Astrocyte of the spinal cord (primary cell): ENCODE measurements around the gene OR2T11.
"Not testable (repeated sequence)": the region's sequence is repeated elsewhere in the genome, so short reads cannot be mapped to it uniquely, and the experiment has no call there.

Source experiments
- DNase-seq: peaks from one replicate; pipeline ENCODE4 v3.0.0; 2011; ENCODE audit warnings: low read depth, low spot score
- H3K4me3 ChIP-seq: 2 replicates; pipeline ENCODE4 v1.5.1; 2011; ENCODE audit warnings: low read depth, mild to moderate bottlenecking, low read length, moderate library complexity
- in situ Hi-C: cut with HindIII; loops from 2 replicates; pipeline ENCODE4 v1.10.0; 2017; ENCODE audit warnings: low sequenced_read_pairs
- TF ChIP-seq, protein P1 (sequence below): IDR thresholded peaks from 2 replicates; pipeline ENCODE4 v1.5.1; 2012; ENCODE audit warnings: low read depth, mild to moderate bottlenecking, low read length, inconsistent platforms

Gene OR2T11, protein sequence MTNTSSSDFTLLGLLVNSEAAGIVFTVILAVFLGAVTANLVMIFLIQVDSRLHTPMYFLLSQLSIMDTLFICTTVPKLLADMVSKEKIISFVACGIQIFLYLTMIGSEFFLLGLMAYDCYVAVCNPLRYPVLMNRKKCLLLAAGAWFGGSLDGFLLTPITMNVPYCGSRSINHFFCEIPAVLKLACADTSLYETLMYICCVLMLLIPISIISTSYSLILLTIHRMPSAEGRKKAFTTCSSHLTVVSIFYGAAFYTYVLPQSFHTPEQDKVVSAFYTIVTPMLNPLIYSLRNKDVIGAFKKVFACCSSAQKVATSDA

DNA sequence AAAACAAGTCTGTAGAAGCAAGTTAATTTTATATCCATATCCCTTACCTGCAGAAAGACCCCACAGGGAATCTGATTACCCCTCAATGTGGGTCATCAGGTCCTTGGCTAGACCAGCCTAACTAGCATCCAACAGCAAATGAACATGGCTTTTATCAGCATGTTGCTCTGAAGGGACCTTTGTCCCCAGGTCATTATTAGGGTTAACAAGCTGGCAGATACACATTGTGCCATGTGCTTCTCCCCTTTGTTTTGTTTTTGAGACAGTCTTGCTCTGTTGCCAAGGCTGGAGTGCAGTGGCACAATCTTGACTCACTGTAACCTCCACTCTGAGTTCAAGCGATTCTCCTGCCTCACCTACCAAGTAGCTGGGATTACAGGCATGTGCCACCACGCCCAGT, at the start of gene OR2T11:
Gene OR2T11, minus strand, starts transcription at position 101 of the 400 bp plus-strand sequence. CDS start 7,963 bp downstream, outside the sequence.
- in situ Hi-C loops, DNase-seq: not testable (repeated sequence)

DNA sequence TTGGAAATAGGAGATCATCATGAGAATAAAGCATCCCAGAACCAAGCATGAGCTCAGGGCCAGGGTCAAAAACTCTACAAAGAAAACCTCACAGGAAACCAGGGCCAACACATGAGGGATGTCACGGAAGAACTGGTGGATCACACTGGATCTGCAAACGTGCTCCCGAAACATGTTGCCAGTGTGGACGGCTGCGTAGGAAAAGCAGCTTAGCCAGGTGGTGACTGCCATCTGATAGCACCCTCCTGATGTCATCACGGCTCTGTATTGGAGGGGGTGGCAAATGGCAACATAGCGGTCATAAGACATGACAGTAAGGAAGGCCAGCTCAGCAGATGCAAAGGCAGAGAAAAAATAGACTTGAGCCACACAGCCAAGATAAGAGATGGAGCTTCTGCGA, 46.8 kb upstream of the OR2T11 start:
- TF ChIP-seq, protein P1, sequence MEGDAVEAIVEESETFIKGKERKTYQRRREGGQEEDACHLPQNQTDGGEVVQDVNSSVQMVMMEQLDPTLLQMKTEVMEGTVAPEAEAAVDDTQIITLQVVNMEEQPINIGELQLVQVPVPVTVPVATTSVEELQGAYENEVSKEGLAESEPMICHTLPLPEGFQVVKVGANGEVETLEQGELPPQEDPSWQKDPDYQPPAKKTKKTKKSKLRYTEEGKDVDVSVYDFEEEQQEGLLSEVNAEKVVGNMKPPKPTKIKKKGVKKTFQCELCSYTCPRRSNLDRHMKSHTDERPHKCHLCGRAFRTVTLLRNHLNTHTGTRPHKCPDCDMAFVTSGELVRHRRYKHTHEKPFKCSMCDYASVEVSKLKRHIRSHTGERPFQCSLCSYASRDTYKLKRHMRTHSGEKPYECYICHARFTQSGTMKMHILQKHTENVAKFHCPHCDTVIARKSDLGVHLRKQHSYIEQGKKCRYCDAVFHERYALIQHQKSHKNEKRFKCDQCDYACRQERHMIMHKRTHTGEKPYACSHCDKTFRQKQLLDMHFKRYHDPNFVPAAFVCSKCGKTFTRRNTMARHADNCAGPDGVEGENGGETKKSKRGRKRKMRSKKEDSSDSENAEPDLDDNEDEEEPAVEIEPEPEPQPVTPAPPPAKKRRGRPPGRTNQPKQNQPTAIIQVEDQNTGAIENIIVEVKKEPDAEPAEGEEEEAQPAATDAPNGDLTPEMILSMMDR: no peak
- in situ Hi-C loops: no loop called here
- no peak for DNase-seq
- no peak overlapping the region for H3K4me3 ChIP-seq

More for the DNA sequence above, at the start of gene OR2T11:
- H3K4me3 ChIP-seq: not testable (repeated sequence)

DNA sequence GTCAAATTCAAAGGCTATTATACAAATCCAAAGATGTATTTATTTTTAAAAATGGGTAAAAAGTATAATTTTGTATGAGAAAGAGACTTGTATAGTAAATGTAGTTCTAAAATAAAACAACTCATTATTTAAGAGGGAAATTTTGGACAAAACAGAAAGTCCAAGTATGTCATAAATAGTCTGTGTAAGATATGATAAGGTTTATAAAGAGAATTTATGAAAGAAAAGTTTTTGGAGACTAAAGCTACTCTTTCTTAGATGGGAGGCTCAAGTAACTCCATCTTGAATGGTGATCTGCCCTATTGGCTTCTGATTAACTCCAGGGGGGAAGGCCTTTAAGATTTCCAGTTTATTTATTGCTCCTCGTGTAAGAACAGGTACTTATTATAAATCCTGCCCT, 35.1 kb upstream of the OR2T11 start:
- TF ChIP-seq, protein P1: no peak
- in situ Hi-C loops: no loop called here
- DNase-seq: peak; percentile 33
- H3K4me3 ChIP-seq: no peak overlapping the region

DNA sequence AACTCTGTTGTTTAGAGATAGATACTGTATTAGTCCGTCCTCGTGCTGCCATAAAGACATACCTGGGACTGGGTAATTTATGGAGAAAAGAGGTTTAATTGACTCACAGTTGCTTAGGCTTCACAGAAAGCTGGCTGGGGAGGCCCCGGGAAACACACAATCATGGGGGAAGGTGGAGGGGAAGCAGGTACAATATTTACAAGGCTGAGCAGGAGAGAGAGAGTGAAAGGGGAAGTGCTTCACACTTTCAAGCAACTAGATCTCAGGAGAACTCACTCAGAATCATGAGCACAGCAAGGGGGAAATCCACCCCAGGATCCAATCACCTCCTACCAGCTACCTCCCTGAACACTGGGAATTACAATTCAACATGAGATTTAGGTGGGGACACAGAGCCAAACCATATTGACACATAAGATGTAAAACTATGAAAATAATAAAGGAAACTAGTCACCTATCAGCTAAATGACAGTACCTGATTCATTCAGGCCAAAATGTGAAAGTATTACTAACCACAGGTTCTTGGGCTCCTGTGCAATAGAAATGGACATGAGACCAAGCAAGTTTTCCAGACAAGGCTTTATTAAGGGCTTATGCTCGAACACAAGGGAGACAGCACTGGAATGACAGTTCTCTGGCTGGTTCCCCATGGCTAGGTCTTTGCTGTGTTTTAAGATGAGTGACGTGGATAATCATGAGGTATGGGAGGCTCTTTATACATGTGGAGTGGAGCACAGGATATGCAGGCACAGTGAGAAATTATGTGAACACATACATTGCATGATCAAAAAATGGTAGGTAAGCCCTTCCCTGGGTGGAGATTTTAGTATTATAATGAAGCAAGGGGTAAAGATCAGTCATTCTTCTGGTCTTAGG, 28.8 kb upstream of the OR2T11 start:
- in situ Hi-C loops, H3K4me3 ChIP-seq, DNase-seq: not testable (repeated sequence)

DNA sequence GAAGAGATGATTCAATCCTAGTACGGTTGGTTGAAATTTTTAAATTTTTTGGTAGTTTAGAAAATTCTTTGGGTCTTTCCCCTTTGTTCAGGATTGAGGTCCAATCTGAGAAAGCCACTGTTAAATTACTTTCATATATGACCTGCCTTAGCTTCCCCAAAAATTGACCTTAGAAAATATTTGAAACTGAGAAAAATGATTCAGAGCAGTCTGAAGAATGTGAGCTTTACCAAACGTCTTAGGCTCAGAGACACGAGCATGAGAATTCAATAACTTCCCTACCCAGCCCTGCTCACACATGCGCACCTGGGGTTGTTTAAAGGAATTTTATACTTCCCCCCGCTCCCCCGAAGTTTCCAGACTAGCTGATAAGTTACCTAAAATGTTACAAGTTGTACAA, 21.9 kb upstream of the OR2T11 start:
- in situ Hi-C loops, H3K4me3 ChIP-seq, DNase-seq: not testable (repeated sequence)

DNA sequence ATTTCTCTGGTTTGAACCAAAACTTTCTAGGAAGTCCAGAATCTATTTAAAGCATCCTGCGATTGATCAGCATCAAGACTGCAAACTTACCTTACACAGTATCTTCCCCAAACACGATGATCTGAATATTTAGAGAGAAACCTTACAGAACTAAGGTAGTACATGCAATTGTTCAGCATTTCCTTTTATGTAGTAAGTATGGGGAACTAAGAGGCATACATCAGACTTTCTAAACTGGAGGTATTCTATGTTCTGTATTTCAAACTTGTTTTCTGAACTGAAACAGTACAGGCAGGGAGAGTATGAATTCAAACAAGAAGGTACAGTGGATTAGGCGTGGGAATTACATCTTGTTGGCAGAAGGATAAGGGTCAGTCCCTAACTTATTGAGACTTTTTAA, 20.5 kb upstream of the OR2T11 start, which contains the start of gene OR2T27:
Gene OR2T27, minus strand, starts transcription at position 175 of the 400 bp plus-strand sequence. CDS start 4,644 bp downstream, outside the sequence.
- in situ Hi-C loops, H3K4me3 ChIP-seq, DNase-seq: not testable (repeated sequence)

DNA sequence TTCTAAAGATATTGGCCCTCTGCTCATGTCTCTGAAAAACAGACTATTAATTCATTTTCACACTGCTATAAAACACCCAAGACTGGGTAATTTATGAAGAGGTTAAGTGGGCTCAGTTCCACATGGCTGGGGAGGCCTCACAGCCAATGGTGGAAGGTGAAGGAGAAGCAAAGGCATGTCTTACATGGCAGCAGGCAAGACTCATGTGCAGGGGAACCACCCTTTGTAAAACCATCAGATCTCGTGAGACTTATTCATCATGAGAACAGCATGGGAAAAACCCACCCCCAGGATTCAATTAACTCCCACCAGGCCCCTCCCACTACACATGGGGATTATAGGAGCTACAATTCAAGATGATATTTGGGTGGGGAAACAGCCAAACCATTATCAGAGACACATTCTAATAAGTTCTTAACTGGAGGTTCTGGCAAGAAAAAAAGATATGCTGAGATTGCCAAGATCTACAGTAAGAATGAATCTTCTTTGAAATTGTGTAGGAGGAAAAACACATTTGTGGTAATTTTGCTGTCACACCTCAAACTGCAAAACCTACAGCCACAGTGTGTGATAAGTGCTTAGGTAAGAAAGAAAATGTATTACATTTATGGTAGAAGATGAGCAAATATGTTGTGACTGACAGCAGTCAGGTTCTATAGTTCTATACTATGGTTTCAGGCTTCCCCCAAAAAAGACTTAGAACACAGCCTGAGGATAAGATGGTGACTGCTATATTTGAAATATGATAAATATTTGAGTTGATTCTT, 14.1 kb upstream of the OR2T11 start:
- in situ Hi-C loops, DNase-seq, H3K4me3 ChIP-seq: not testable (repeated sequence)

DNA sequence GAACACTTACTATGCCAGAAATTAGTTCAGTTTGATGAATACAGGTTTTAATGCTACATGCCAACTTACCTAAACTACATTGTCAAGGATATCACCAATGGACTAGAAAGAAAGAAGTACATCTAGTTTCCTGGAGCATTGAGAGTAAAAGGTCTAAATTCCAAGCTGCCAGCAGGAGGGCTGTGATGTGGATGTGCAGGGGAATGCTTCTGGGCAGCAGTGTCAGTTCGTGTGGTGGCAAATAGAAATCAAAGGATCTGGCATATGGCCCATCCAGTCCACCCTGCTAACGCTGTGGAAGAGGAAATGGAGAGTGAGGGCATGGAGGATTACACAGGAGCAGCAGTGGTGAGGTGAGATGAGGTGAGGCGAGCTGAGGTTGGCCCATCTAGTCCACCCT, 10.3 kb upstream of the OR2T11 start, which contains the start of gene OR2T35:
Gene OR2T35, minus strand, starts transcription at position 101 of the 400 bp plus-strand sequence. CDS start 6,020 bp downstream, outside the sequence.
- DNase-seq, in situ Hi-C loops, H3K4me3 ChIP-seq: not testable (repeated sequence)

DNA sequence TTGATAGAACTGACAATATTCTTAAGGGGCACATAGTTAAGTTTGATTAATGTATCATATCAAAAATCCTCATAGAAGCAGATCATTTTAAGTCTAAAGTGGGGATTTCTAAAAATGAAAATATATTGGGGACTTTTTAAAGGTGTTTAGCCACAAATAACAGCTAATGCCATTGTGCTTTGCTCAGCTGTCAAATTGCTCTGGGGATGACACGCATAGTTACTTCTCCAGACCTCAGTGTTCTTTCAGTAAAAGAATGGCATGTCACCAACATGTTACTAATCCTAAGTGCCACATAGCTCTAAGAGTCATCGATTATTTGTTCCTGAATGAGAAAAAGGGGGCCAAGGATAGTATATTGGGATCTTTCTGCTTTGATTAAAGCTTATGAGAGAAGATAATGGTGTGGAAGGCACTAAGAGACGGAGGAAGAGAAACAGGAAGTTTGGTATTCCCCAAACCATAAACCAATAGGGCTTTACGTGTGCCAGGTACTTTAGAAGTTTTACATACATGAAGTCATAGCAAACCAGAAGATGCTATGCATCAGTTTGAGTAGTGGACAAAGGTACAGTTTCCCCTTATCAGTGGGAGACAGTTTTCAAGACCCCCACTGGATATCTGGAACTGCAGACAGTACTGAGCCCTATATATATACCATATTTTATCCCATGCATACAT, 8.2 kb upstream of the OR2T11 start:
- in situ Hi-C loops, H3K4me3 ChIP-seq, DNase-seq: not testable (repeated sequence)

DNA sequence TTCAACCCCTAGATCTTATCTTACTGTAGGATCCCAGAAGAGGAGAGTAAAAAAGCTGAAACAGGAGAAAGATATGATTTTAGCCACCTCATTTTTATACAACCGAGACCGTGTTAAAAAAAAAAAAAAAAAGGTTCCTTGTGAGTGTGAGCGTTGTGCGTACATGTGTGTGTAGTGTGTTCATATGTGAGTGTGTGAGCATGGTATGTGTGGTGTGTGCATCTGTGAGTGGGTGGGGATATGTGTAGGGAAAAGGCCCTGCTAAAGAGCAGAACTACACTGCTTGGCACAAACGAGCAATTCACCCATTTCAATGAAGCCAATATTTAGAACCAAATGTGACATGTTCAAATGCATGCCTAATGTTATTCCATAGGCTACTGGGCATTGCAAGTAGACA, 6.7 kb upstream of the OR2T11 start:
- H3K4me3 ChIP-seq, in situ Hi-C loops, DNase-seq: not testable (repeated sequence)

DNA sequence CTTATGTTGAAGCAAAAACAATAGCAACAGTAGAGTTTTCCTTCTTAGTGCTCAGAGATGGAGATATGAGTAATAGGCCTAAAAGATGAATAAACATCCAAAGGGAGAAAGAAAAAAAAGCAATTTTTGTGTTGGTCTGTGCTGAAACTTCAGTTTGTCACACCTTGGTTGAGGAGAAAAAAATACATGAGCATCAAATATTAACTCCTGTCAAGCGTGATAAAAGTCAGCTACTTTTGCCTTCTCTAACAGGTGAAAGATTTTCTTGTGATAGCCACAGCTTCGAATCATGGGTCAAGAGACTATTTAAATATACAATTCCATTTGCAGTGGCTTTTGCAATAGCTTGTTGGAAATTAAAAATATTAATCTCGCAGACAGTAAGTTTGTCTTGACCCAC, 6.0 kb upstream of the OR2T11 start:
- in situ Hi-C loops, H3K4me3 ChIP-seq, DNase-seq: not testable (repeated sequence)

DNA sequence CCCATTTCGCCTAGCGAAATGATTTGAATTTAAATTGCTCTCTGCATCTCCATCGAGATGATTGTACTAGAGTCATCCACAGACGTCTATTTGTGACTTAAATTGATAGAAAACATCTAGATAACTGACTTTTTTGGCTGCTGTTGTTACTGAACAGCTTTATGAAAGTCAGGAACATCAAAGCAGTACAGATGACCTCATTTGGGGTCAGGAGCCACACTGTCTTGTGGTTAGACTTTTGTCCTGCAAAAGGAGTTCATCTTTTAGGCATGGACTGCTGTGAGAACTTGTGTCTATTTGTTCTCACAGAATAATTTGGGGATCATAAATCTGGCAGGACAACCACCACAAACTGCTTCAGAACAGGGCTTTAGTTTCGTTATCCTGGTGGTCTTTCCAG, 4.8 kb upstream of the OR2T11 start:
- H3K4me3 ChIP-seq, DNase-seq, in situ Hi-C loops: not testable (repeated sequence)

DNA sequence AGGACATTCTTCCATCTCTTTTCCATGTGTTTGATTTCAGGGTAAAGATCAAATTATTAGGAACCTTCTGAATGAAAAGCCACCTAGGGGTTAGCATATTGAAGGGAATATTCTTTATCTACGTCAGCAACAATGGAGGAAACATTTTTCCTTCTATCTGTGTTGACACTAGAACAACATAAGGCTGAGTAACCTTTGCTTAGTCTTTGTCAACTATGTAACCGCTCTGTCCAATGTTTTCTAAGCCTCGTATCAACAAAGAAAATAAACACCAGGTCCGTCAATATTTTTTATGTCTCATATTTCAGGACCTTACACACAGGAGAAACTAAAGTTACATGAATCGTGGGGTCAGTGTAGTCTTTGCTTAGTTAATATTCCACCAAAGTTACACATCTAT, 1.7 kb upstream of the OR2T11 start:
- in situ Hi-C loops, DNase-seq, H3K4me3 ChIP-seq: not testable (repeated sequence)
